Activated T-helper 2 cell treated with anti-CD3 and anti-CD28 coated beads, Interferon-gamma antibody, Interleukin-2, Interleukin-4, amounts not matched to agents 10 μg/mL and 5 μg/mL and 100 μg/mL, durations not matched to agents 14 hours and 24 hours and 36 hours (primary cell): ENCODE measurements around the gene TERT. TPM values are rescaled to one million over a fixed set of nuclear protein-coding genes. Genes with fewer than 3 reads are reported as not detected.

ENCODE experiments used
- DNase-seq: peaks from one replicate; pipeline ENCODE4 v3.0.0; 2021; ENCODE audit warnings: low spot score
- H3K27ac Mint-ChIP-seq: one replicate; pipeline ENCODE4 v1.8.0; 2021; ENCODE audit warnings: mixed read lengths
- H3K27me3 Mint-ChIP-seq: one replicate; pipeline ENCODE4 v1.8.0; 2021; ENCODE audit warnings: low read depth, mixed read lengths
- H3K36me3 Mint-ChIP-seq: one replicate; pipeline ENCODE4 v1.8.0; 2021; ENCODE audit warnings: low read depth, mixed read lengths
- H3K4me1 Mint-ChIP-seq: one replicate; pipeline ENCODE4 v1.8.0; 2021; ENCODE audit warnings: low read depth, mixed read lengths
- H3K4me3 Mint-ChIP-seq: one replicate; pipeline ENCODE4 v1.8.0; 2021; ENCODE audit warnings: low read depth, mild to moderate bottlenecking, moderate library complexity, mixed read lengths
- H3K9me3 Mint-ChIP-seq: one replicate; pipeline ENCODE4 v1.8.0; 2021; ENCODE audit warnings: mixed read lengths
- intact Hi-C: fragments of 100-400 bp; cut with micrococcal nuclease; formaldehyde crosslinking; loops from one replicate; pipeline ENCODE4 v1.15.1; 2023
- total RNA-seq: library from RNA; stranded (reverse); gene quantifications from 2 replicates; pipeline ENCODE4 v1.2.3, GENCODE V29; 2022

Gene TERT
- total RNA-seq, 1 donor from 2014 or later, result 12.0 TPM

DNA sequence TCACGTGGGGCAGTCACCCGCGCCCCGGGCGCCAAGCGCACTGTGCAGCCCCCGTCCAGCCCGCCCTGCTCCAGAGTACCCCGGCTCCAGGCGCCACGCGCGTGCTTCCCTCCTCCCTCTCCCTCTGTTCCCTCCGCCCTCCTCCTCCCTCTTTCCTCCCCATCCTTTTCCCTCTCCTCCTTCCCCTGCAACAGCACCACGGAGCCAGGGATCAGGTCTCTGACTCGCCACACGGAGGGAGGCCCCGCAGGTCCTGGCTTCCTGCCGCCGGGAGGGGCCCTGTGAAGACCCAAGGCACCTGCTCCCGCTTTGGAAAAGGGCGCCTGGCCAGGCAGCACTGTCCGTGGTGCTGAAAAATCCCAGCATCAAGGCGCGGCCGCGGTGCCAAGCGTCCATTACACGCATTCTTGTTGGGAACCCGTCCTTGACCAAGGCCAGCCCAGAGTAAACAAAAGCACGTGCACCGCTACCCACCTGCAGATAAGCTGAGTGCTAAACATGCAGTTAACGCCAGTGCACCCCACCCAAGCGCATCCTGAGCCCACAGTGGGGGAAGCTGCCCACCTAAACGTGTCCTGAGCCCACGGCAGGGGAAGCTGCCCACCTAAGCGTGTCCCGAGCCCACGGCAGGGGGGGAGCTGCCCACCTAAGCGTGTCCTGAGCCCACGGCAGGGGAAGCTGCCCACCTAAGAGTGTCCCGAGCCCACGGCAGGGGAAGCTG lies 48.0 kb downstream of the TERT start:
- intact Hi-C loops, result no loop called here
- Mint-ChIP-seq H3K9me3 (no peaks in the 10 kb centered on the region), H3K4me3 (no peak overlapping the region), H3K27me3 (peaks cover 3% of the 10 kb centered on the region), H3K36me3 (no peaks in the 10 kb centered on the region), H3K27ac (no peak overlapping the region), H3K4me1 (no peaks in the 10 kb centered on the region)
- peak; percentile 17 for DNase-seq

DNA sequence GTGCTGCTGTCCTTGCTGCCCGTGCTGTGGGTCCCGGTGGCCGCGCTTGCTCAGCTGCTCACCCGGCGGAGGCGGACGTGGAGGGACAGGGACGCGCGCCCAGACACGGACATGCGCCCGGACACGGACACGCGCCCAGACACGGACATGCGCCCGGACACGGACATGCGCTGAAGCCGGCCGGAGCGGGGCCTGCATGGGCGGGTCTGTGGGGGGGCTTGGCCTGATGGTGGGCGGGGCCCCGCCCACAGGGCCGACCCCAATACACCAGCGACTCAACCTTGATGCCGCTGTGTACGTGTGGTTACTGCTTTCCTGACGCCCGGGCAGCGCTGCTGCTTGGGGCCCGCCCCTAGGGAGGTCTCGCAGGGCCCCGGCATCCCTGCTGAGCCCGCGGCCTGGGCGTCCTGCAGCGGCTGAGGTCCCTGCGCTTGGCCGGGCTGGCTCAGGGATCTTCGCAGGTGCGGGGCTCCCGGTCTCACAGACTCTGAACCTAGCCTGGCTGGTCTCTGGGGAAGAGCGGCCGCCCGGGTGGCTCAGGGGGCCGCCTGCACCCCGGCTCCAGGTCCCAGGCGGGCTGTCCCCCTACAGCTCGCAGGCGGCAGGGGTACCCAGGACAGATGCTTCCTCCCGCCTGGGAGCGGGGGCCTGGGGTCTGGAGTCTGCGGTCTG lies 48.8 kb downstream of the TERT start:
- no peak for DNase-seq
- Mint-ChIP-seq H3K9me3 (no peaks in the 10 kb centered on the region), H3K4me1 (no peaks in the 10 kb centered on the region), H3K36me3 (no peaks in the 10 kb centered on the region), H3K27ac (no peak overlapping the region), H3K4me3 (no peak overlapping the region), H3K27me3 (peaks cover 3% of the 10 kb centered on the region)
- intact Hi-C loops, result no loop called here

- intact Hi-C loops, result no loop called here
- H3K27ac Mint-ChIP-seq, result no peak overlapping the region
- H3K4me3 Mint-ChIP-seq, result no peak overlapping the region
- H3K4me1 Mint-ChIP-seq, result no peaks in the 10 kb centered on the region
- H3K9me3 Mint-ChIP-seq, result no peaks in the 10 kb centered on the region
- H3K27me3 Mint-ChIP-seq, result peaks cover 3% of the 10 kb centered on the region
- DNase-seq, result no peak
- no peaks in the 10 kb centered on the region for H3K36me3 Mint-ChIP-seq
Observed at GRCh38 chr5:1244976-1245375, 49.9 kb downstream of the TERT start.

GRCh38 chr5:1244255-1244654 lies 50.6 kb downstream of the TERT start:
- no peak overlapping the region for H3K4me3 Mint-ChIP-seq
- H3K27ac Mint-ChIP-seq, result no peak overlapping the region
- no peaks in the 10 kb centered on the region for H3K9me3 Mint-ChIP-seq
- H3K4me1 Mint-ChIP-seq, result no peaks in the 10 kb centered on the region
- DNase-seq, result no peak
- peaks cover 3% of the 10 kb centered on the region for H3K27me3 Mint-ChIP-seq
- no peaks in the 10 kb centered on the region for H3K36me3 Mint-ChIP-seq
- intact Hi-C loops, result no loop called here

- no peaks in the 10 kb centered on the region for H3K9me3 Mint-ChIP-seq
- no peak overlapping the region for H3K4me3 Mint-ChIP-seq
- intact Hi-C loops, result no loop called here
- peaks cover 3% of the 10 kb centered on the region for H3K27me3 Mint-ChIP-seq
- no peaks in the 10 kb centered on the region for H3K4me1 Mint-ChIP-seq
- no peak overlapping the region for H3K27ac Mint-ChIP-seq
- DNase-seq, result no peak
- H3K36me3 Mint-ChIP-seq, result no peaks in the 10 kb centered on the region
Observed at GRCh38 chr5:1243487-1244130, 51.3 kb downstream of the TERT start.

GRCh38 chr5:1242733-1243486 lies 52.0 kb downstream of the TERT start:
- no peak for DNase-seq
- H3K9me3 Mint-ChIP-seq, result no peaks in the 10 kb centered on the region
- no peak overlapping the region for H3K27ac Mint-ChIP-seq
- H3K27me3 Mint-ChIP-seq, result peaks cover 3% of the 10 kb centered on the region
- no peak overlapping the region for H3K4me3 Mint-ChIP-seq
- intact Hi-C loops, result no loop called here
- H3K4me1 Mint-ChIP-seq, result no peaks in the 10 kb centered on the region
- H3K36me3 Mint-ChIP-seq, result no peaks in the 10 kb centered on the region

- intact Hi-C loops, result no loop called here
- no peak for DNase-seq
- no peak overlapping the region for H3K27ac Mint-ChIP-seq
- peaks cover 2% of the 10 kb centered on the region for H3K27me3 Mint-ChIP-seq
- peaks cover under 1% of the 10 kb centered on the region for H3K9me3 Mint-ChIP-seq
- no peaks in the 10 kb centered on the region for H3K4me1 Mint-ChIP-seq
- H3K4me3 Mint-ChIP-seq, result no peak overlapping the region
- H3K36me3 Mint-ChIP-seq, result no peaks in the 10 kb centered on the region
Observed at GRCh38 chr5:1241509-1242080, 53.3 kb downstream of the TERT start.

DNA sequence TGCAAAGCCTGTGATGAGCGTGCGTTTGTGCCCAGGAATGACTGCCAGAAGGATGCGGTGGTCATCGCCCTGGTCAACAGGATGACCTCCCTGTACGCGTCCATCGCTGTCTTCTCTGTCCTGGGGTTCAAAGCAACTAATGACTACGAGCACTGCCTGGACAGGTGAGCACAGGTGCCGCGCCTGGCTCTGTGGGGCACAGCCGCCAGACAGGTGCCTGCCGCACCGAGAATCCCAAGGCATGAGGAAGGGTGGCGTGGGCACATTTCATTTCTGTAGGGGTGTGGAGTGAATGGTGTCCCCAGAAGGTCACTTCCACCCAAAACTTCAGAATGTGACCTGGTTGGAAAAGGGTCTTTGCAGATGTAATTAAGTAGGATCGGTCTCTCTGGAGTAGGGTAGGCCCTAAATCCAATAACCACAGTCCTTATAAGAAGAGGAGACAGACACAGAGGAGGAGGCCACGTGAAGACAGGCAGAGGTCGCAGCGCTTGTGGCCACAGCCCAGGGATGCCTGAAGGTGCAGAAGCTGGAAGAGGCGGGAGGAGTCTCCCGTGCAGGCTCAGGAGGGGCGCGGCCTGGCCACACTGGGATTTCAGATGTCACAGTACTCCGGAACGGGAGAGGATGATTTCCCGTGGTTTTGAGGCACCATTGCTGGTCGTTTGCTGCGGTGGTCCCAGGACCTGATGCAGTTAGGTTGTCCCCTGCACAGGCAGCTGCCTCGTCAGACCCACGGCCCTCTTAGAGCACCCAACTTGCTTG lies 54.2 kb downstream of the TERT start:
- intact Hi-C loops, result no loop called here
- H3K4me1 Mint-ChIP-seq, result no peaks in the 10 kb centered on the region
- peaks cover 10% of the 10 kb centered on the region for H3K9me3 Mint-ChIP-seq
- H3K4me3 Mint-ChIP-seq, result no peak overlapping the region
- peaks cover 3% of the 10 kb centered on the region for H3K36me3 Mint-ChIP-seq
- DNase-seq, result no peak
- H3K27ac Mint-ChIP-seq, result no peak overlapping the region
- H3K27me3 Mint-ChIP-seq, result peaks cover 2% of the 10 kb centered on the region

DNA sequence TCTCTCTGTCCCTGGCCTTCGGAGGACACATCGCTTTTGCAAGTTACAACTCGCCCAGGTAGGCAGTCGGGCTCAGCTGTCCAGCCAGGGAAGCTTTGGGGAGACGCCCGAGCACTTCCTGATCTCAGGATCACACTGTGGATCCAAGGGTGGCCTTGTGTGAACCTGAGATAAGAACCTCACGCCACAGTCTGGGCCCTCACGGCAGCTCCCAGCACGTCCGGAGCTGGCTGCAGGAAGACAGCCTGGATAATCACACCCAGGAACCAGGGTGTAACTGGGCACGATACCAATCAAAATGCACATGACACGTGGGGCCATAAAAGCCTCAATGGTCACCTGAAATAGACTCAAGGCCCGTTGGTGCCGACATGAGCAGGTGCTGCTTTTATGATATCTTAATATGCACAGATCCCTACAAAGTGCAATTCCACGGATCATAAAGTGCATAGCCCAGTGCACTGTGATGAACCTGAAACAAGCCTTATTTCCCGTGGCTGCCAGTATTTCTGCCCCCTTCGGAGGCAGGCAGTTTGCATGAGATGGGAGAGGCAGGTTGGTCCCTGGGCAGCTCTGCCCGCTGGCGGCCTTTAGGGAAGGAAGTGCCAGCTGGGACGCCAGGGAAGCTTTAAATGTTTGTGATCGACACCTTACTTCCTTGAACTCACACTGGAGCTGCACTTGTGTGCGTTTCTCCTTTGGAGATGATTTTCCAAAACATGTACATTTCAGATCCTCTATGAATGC lies 55.2 kb downstream of the TERT start:
- peaks cover 3% of the 10 kb centered on the region for H3K36me3 Mint-ChIP-seq
- intact Hi-C loops, result no loop called here
- no peak overlapping the region for H3K27ac Mint-ChIP-seq
- peaks cover 11% of the 10 kb centered on the region for H3K9me3 Mint-ChIP-seq
- no peak overlapping the region for H3K4me3 Mint-ChIP-seq
- H3K27me3 Mint-ChIP-seq, result peaks cover 2% of the 10 kb centered on the region
- no peak for DNase-seq
- H3K4me1 Mint-ChIP-seq, result no peaks in the 10 kb centered on the region

- Mint-ChIP-seq H3K4me1 (no peaks in the 10 kb centered on the region), H3K27ac (no peak overlapping the region), H3K27me3 (peaks cover 2% of the 10 kb centered on the region), H3K4me3 (no peak overlapping the region), H3K36me3 (peaks cover 3% of the 10 kb centered on the region), H3K9me3 (peaks cover 11% of the 10 kb centered on the region)
- no peak for DNase-seq
- intact Hi-C loops, result no loop called here
Observed at GRCh38 chr5:1235838-1236237, 59.0 kb downstream of the TERT start.

GRCh38 chr5:1235379-1235778 lies 59.5 kb downstream of the TERT start:
- Mint-ChIP-seq H3K27me3 (peaks cover 2% of the 10 kb centered on the region), H3K36me3 (peaks cover 3% of the 10 kb centered on the region), H3K27ac (no peak overlapping the region), H3K9me3 (peaks cover 11% of the 10 kb centered on the region), H3K4me3 (no peak overlapping the region), H3K4me1 (no peaks in the 10 kb centered on the region)
- no peak for DNase-seq
- intact Hi-C loops, result no loop called here
